ENCODE data around the gene IFITM2. TPM values are rescaled to one million over a fixed set of nuclear protein-coding genes. Genes with fewer than 3 reads are reported as not detected.
A peak's percentile ranks its signal among the peaks of the same experiment; 100 is the strongest.

The IFITM2 gene
- total RNA-seq, 1 experiment from 2014 or later = 22.6 TPM

DNA sequence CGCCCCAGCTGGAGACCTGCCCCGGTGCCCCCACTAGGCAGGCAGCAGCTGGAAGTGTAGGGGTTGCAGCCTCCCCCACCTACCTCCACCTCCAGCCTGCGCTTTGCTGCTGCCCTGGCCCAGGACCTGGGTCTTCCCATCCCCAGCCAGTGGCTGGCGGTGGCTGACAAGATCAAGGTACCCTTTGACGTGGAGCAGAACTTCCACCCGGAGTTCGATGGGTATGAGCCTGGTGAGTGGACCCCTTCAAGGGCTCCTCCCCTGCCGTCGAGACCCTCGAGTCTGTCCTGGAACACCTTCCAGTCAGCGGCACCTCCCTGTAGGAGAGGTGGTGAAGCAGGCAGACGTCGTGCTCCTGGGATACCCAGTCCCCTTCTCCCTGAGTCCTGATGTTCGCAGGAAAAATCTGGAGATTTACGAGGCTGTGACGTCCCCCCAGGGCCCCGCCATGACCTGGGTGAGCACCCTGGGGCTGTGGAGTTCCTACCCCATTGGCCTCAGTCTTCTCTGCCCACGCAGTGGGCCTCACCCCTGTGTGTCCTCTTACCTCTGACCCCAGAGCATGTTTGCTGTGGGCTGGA, 14.3 kb upstream of the IFITM2 start:
- no peak for DNase-seq (ENCODE audit: low spot score)

DNA sequence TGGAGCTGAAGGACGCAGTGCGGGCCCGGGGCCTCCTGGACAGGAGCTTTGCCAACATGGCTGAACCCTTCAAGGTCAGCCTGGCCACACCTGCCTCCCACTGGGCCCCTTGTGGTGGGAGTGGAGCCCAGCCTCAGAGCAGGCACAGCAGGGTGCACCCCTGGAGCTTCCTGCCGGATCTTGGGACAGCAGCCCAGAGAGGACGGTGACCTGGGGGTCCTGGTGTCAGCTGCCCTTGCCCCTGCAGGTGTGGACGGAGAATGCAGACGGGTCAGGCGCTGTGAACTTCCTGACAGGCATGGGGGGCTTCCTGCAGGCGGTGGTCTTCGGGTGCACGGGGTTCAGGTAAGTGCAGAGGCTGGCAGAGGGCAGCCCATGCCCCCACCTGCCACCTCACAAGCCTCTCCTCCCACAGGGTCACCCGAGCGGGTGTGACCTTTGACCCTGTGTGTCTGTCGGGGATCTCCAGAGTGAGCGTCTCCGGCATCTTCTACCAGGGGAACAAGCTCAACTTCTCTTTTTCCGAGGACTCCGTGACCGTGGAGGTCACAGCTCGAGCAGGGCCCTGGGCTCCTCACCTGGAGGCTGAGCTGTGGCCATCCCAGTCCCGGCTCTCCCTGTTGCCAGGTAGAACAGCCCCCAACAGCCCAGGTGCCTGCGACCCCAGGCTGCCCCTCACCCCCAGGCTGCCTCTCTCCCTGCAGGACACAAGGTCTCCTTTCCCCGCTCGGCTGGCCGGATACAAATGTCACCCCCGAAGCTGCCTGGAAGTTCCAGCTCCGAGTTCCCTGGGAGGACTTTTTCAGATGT, 13.6 kb upstream of the IFITM2 start:
- DNase-seq (ENCODE audit: low spot score) = no peak

DNA sequence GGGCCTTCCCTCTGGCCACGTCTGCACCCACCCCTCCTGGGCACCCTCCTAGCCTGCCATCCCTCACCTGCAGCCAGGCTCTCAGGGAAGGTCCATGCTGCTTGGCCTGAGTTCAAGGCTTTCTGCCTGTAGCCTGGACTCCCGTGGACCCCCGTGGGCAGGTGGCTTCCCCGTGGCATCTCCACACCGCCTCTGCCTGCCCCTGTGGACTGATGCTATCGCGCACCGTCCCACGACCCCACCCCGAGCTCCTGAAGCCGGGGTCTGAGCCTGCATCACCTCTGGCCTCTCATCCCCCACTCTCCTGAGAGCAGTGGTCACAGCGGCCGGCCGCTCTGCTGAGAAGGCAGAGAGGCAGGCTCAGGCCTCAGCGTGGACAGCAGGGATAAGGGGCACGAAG, 12.8 kb upstream of the IFITM2 start:
- no peak for DNase-seq (ENCODE audit: low spot score)

DNA sequence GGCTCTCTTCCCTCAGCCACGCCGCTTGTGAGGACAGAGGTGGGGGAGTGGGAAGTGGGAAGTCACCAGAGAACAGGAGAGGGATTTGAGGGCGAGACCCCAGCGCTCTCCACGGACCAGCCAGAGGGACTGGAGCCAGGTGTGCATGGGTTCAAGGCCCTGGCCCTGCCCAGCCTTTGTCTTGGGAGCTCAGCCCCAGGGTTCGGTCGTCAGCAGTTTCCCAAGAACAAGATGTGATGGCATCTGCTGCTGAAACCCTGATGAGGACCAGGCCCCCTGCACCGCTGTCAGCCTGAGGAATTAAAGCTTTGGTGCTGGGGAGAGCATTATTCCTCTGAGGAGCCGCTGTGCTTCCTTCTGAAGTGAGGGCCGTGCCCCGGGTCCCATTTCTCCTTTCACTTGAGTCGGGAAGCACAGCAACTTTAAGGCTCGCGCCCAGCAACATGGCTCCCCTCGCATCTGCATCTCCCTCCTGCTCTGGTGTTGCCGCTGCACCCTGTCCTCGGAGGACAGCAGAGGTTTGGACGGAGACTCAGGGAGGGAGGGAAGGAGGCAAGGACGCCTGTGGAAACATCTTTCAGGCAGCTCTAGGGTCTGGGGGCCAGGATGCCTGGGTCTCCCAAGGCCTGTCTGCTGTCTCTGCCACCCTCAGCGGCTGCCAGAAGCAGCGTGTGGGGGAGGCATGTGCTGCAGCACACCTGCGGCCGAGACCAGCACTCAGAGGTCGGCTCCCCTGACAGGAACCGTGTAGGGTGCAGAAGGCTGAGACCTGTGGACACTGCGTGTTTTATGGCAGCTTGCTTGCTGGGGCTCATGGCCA, 12.1 kb upstream of the IFITM2 start:
- DNase-seq (ENCODE audit: low spot score) = no peak

DNA sequence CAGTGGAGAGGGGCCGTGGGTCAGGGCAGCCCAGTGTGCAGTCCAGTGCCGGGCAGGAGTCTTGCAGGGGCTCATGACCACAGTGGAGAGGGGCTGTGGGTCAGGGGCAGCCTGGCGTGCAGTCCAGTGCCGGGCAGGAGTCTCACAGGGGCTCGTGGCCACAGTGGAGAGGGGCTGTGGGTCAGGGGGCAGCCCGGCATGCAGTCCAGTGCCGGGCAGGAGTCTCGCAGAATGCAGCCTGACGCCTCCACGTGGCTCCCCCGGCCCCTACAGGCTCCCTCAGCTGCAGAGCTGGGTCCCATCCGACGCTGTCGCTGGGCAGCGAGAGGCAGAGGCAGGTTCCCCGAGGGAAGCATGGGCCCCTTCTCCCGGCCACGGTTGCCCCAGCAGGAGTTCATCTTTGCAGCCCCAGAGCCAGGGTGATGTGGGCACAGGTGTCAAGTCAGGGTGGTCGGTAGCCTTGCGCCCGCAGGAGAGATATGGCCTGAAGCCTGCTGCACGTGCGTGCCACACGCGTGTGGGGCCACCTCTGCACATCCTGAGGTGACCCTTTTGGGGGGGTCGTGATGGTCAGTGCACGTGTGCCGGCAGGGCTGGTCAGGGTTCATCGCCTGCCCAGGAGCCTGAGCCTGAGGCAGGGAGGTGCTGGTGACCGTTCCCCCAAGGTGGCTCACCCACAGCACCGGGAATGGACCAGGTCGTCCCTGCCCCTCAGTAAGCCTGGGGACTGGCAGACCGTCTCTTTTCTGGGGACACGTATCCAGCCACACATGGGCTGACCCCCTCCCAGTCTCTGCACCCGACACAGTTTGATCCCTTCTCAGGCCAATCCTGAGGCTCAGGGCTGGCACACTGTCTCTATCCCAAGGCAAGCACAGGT, 11.2 kb upstream of the IFITM2 start:
- DNase-seq (ENCODE audit: low spot score) = no peak

DNA sequence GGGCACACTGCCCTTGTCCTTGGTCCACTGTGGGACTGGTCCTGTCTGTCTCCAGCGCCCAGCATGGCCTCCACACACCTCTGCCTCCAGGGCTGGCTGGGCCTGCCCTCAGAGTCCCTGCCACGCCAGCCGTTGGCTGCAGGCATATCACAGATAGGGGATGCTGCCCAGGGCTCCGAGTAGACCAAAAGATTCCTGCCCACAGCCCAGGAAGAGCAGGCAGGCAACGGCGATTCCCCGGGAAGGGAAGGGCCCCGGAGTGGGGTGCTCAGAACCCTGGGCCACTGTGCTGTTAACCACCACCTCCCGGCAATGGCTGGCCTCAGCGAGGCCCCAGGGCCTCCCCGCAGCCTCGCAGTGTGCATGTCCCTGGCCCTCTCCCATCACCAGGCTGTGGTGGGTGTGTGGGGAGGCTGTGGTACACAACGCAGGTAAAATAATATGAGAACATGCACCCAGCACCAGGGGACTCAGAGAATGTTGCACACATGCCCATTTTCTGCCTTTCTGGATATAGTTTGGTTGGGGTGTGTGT, 10.5 kb upstream of the IFITM2 start:
- no peak for DNase-seq (ENCODE audit: low spot score)

DNA sequence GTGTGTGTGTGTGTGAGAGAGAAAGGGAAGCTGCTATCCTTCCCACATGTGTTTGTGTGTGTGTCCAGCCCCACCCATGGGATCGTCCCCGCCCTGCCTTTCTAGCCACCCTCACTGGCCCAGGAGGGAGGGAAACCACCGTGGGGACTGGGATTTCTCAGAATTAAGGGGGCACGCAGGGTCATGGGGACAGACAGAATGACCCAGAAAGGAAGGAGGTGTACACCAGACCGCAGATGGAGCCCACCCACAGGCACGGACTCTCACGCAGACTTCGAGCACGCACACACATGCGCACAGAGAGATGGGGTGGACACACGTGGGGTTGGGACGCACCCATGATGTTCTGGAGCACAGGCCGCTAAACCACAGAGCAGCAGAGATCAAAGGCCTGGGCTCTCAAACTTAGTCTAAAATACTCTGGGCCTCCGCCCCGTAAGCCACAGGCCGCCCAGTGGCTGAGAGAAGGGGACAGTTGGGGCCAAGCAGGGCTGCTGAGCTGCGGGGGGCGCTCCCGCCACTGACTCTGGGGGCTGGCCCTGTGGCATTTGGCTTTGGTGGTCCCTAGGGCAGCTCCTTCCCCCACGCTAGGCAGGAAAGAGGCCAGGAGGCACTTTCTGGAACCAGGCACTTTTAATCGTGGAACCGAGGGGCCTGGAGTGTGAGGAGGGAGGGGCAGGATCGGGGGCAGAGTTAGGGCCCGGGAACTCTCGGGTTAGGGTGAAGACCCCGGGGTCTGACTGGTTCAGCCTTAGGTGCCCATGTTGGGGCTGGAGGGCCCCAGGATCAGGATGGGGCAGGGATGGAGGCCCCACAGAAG, 9.8 kb upstream of the IFITM2 start:
- no peak for DNase-seq (ENCODE audit: low spot score)

DNA sequence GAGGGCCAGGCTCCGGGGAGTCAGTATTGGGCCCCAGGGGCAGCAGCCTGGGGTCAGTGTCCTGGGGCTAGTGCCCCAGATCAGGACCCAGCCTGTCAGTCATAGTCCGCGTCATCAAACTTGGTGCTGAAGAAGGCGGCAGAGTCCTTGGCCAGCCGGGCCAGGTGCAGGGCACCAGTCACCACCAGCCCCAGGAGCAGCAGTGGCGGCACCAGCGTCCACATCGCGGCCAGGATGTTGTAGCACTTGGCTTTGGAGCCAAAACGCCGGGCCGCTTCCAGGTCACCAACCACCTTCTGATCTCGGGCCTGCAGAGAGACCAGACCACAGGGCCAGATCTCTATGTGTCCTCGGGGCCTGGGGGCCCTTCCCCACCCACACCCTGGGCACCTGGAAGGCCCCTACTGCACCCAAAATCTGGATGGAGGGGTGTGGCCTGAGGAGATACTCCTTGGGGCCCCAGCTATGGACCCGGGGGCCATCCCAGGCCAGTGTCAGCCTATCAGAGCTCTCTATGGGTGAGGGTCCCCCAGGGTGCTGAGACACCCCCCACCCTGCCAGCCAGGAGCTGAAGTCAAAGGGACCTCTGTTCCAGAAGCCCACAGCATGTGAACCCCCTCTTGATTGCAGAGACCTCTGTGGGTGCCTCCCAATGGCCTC, 9.1 kb upstream of the IFITM2 start:
- no peak for DNase-seq (ENCODE audit: low spot score)

DNA sequence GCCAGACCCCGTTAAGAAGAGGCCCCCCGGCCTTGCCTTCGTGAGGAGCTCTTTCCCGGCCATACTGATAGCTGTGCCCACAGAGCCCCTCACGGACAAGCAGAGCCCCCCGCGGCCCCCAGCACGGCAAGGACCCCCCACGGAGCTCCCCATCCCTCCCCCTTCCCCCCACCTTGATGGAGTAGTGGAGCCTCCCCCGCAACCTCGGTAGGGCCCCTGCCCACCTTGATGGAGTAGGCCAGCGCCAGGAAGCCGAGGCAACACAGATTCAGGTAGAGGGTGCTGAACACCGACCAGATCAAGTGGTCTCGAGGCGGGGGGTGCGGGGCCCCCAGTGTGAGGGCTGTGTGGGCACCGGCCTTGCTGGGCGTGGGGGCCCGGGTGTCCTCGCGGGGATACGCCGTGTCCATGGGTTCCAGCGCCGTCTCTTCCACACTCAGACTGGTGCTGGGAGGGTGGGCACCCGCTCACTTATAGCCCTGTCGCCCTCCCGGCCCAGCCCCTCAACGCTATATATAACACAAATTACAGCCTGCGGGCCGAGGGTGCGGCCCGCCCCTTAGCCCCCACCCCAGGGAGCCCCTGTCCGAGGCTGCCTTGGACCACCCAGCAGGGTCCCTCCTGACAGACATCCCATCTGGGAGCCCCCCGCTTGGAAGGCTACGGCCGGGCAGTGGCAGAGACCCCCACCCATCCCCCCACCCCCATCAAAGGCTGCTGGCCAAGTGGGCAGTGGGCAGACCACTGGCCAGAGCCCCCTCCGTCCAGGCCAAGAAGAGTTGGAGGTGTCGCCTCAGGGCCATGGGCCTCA, 8.3 kb upstream of the IFITM2 start, which contains the start of gene IFITM5:
TSS of gene IFITM5 (minus strand) at position 446 of the 811 bp plus-strand sequence. CDS start at position 410, 36 bp downstream.
- DNase-seq (ENCODE audit: low spot score) = no peak

DNA sequence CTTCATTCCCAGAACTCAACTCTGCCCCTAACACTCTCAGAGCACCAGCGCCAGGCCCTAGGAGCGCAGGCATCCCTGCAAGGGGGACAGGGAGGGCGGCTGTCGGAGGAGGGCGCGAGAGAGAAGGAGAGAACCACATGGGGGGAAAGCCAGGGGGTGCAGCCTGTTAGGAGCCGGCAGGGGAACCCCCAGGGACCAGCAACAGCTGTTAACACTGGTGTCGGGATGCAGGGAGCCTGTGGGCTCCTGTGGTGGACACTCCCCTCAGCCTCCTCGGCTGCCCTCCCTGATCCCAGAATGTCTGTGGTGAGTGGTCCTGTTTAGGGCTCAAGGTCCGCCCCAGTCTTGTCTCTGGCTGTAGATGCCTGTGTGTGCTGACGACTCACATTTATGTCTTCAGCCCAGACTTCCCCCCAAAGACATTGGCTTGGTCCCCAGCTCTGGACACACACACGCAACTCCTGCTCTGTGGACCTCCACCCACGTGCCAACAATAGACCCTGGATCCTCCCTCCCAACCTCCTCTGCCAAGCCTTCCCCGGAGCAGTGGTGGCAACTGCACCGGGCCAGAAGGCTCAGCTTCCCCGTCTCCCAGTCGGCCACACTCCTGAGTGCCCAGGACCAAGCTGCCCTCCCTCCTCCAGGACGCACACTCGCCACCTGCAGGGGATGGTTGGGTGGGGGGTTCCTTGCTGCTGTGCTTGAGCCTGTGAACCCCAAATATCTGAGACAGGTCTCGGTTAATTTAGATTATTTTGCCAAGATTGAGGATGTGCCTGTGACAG, 7.5 kb upstream of the IFITM2 start:
- DNase-seq (ENCODE audit: low spot score) = no peak

DNA sequence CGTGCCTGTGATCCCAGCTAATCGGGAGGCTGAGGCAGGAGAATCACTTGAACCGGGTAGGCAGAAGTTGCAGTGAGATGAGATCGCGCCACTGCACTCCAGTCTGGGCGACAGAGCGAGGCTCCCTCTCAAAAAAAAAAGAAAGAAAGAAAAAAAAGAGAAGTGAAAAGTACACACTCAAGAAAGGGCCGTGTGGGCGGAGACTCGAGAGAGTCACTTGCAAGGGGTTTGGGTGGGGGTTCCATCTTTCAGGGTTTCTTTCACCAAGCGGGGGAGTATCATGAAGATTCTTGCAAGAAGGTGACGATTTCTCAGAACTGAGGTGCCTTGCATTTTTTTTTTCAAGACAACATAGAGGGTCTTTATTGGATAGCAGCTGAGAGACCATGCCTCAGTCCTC, 4.3 kb upstream of the IFITM2 start:
- DNase-seq (ENCODE audit: low spot score) = no peak

DNA sequence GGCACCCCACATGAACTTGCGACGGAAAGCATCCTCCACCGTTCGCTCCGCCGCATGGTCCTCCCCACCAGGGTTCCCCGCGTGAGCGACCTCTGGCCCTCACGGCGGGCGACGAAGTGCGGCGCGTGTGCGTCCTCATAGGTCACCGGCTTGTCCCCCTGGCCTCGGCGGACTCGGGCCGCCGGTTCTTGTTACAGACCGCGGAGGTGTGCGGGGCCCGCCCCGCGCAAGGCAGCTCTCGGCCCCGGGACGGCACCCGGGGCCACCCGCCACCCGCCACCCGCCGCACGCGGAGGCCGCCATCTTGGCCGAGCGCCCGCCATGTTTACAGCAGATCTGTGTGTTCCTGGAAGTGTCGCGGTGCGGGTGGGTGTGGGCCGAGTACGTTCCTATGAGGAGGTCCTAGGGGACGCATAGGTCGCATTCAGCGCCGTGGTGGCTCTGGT, 3.5 kb upstream of the IFITM2 start:
- DNase-seq (ENCODE audit: low spot score) = no peak

DNA sequence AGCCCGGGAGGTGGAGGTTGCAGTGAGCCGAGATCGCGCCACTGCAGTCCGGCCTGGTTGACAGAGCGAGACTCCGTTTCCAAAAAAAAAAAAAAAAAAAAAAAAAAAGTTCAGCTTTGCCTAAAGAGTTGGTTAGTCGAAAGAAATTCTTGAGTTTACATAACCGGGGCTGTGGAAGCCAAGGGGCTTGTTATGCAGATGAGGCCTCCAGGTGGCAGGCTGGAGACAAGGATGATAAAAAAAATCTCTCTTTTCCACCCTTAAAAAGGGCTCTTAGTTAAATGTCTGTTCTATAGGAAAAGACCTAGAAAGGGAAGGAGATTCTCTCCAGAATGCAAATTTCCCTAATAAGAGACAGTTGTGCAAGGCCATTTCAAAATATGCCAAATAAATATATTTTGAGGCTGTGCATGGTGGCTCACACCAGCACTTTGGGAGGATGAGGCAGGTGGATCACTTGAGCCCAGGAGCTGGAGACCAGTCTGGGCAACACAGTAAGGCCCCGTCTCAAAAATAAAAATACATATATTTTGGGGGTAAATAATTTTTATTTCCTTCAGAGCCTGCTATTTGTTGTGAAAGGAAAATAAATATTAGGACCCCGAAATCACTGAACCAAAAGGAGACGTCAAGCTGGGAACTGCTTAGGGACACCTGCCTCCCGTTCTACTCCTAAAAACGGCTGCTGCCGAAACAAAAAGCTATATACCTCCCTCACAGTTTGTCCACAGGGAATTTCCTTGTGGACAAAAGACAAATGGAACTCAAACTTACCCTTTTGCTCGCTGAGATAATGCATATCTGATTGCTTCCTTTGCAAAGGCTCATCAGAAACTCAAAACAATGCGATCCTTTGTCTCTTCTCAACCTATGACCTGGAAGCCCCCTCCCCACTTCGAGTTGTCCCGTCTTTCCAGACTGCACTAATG, 2.4 kb upstream of the IFITM2 start:
- peak; percentile 70 for DNase-seq (ENCODE audit: low spot score)

DNA sequence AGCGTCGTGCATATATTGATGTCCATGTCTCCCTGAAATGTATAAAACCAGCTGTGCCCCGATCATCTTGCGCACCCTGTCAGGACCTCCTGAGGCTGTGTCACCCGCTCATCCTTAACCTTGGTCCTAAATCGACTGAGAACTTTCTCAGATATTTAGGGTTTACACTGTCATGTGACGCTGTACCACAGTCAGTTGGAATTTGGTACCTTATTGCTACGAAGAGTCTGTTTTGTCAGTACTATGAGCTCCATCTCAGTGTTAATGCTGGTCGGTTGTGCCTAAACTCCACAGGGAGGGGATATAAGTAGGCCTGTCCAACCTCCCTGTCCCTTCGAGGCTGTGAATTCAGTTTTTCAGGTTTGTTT, 1.8 kb upstream of the IFITM2 start:
- no peak for DNase-seq (ENCODE audit: low spot score)

DNA sequence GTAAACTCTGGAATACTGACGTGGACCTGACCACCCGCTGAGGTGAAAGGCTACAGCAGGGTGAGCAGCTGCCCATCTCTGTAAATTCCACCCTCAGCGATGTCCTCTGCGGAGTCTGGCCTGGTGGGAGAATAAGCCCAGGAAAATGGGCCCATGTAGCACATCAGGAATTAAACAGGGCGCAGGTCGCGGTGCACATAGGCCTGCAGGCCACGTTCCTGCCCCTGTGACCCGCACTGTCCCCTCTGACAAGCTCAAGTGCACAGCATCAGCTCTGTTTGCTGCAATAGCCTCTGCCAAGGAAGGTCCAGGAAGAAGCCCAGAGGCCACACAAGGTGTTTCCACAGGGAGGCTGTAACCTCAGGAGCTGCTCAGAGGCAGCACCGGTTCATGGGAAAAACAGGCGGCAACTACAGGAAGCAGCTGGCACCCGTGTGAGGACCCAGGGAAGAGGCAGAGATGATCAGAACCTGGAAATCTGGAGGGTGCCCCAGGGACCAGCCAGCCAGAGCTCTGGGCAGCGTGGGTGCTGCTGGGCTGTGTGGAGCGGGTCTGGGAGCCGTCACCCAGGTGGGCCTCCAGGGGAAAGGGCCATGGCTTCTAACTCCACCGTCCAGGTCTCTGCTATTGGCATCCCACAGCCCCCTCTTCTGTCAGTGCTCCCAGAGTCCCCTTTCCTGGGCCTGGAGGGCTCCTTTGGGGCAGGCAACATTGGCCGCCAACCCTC, 808 bp upstream of the IFITM2 start:
- no peak for DNase-seq (ENCODE audit: low spot score)

Data from A172 (cell line).